Vagina (tissue), 2 donors: ENCODE data around the gene CDC14A.

ENCODE experiments used
- CTCF ChIP-seq, 3 experiments: fragments of 450-650 bp in 2 of 3; fragments of 200-600 bp in 1 of 3; sonication (generic) in 1 of 3; IDR thresholded peaks; one replicate each; pipeline ENCODE4 v1.5.1; 2017 to 2019; ENCODE audit warnings: antibody characterized with exemption in 3 of 3, mild to moderate bottlenecking in 2 of 3, moderate library complexity in 2 of 3
- POLR2A ChIP-seq, 2 donors: fragments of 450-650 bp; IDR thresholded peaks; one replicate each; pipeline ENCODE4 v1.6.1; 2017; ENCODE audit warnings: antibody characterized with exemption in 2 of 2, mild to moderate bottlenecking in 2 of 2, moderate library complexity in 2 of 2
- POLR2AphosphoS5 ChIP-seq, 2 donors: sonication (generic); formaldehyde crosslinking; IDR thresholded peaks; one replicate each; pipeline ENCODE4 v1.9.0; 2017; ENCODE audit warnings: antibody characterized with exemption in 2 of 2, mild to moderate bottlenecking in 2 of 2, low read depth in 1 of 2; ENCODE audit not compliant: insufficient read depth in 1 of 2

- no peak for TF ChIP-seq CTCF (IDR thresholded peaks at IDR 0.05)
- no peak for TF ChIP-seq POLR2A (IDR thresholded peaks at IDR 0.05)
- TF ChIP-seq POLR2AphosphoS5 (IDR thresholded peaks at IDR 0.05; ENCODE audit: insufficient read depth in 1 of 2, low read depth in 1 of 2) = no peak
Observed at GRCh38 chr1:100438375-100438774, 86.1 kb downstream of the CDC14A start.
